H1 (cell line): ENCODE data around the gene LDLRAD3. TPM values are rescaled to one million over a fixed set of nuclear protein-coding genes. Genes with fewer than 3 reads are reported as not detected.

Experiments
- CTCF ChIA-PET: fragments of 300-600 bp; sonication (Branson Sonifier 250); formaldehyde crosslinking; loops from one replicate; lab custom pipeline; 2021; ENCODE audit not compliant: partially characterized antibody; lab: Charles Lee
- POLR2A ChIA-PET: fragments of 300-600 bp; sonication (Branson Sonifier 250); formaldehyde crosslinking; loops from one replicate; lab custom pipeline; 2021; ENCODE audit warnings: inconsistent platforms; ENCODE audit not compliant: partially characterized antibody; lab: Charles Lee
- DNase-seq, 2 experiments: peaks; one replicate each; pipeline versions ENCODE4 v3.0.0 to v3.0.0-alpha.2; 2010 to 2022; ENCODE audit warnings: low spot score in 2 of 2, low read depth in 1 of 2, mixed read lengths in 1 of 2
- FAIRE-seq: peaks from 2 replicates; lab custom pipeline; 2011; peaks lifted over from hg19 to GRCh38; lab: Jason Lieb, UNC
- H2AFZ ChIP-seq: 2 replicates; pipeline ENCODE4 v1.8.1; 2012; ENCODE audit warnings: low read length, inconsistent platforms
- H2AK5ac ChIP-seq: 2 replicates; pipeline ENCODE4 v1.6.1; 2013; ENCODE audit warnings: low read depth, low read length
- H2BK120ac ChIP-seq: replicated peaks from 2 replicates; pipeline ENCODE3; 2013; ENCODE audit warnings: low read depth, low read length, inconsistent platforms
- H2BK12ac ChIP-seq: 2 replicates; pipeline ENCODE4 v1.6.1; 2013; ENCODE audit warnings: low read depth, low read length
- H2BK15ac ChIP-seq: 2 replicates; pipeline ENCODE4 v1.6.1; 2013; ENCODE audit warnings: low read length
- H2BK20ac ChIP-seq: 2 replicates; pipeline ENCODE4 v1.6.1; 2013; ENCODE audit warnings: low read length
- H2BK5ac ChIP-seq: 2 replicates; pipeline ENCODE4 v1.6.1; 2013; ENCODE audit warnings: low read depth, low read length
- H3K14ac ChIP-seq: 2 replicates; pipeline ENCODE4 v1.6.1; 2013; ENCODE audit warnings: inconsistent platforms; ENCODE audit not compliant: insufficient read length
- H3K18ac ChIP-seq: 2 replicates; pipeline ENCODE4 v1.6.1; 2013; ENCODE audit warnings: low read length; ENCODE audit errors: extremely low read depth
- H3K23ac ChIP-seq: 2 replicates; pipeline ENCODE4 v1.6.1; 2013; ENCODE audit warnings: inconsistent platforms; ENCODE audit not compliant: insufficient read length
- H3K23me2 ChIP-seq: 2 replicates; pipeline ENCODE4 v1.6.1; 2013; ENCODE audit warnings: low read depth, low read length
- H3K27ac ChIP-seq: 2 replicates; pipeline ENCODE4 v1.6.1; 2011; ENCODE audit warnings: low read depth, low read length, inconsistent platforms
- H3K27me3 ChIP-seq, 4 experiments: replicated peaks in 1 of 4; 1 replicate in 1 of 4; 2 replicates in 3 of 4; pipeline versions ENCODE4 v1.6.1 to v1.8.1; 2011 to 2013; ENCODE audit warnings: low read length in 3 of 4, mild to moderate bottlenecking in 3 of 4, inconsistent platforms in 2 of 4, mixed read lengths in 2 of 4, moderate library complexity in 1 of 4; ENCODE audit not compliant: control insufficient read depth in 3 of 4, insufficient read depth in 3 of 4; ENCODE audit errors: extremely low read depth in 1 of 4
- H3K36me3 ChIP-seq, 4 experiments: 2 replicates each; pipeline versions ENCODE4 v1.6.1 to v1.8.1; 2011 to 2013; ENCODE audit warnings: mild to moderate bottlenecking in 4 of 4, low read length in 3 of 4, moderate library complexity in 2 of 4, control low read depth in 1 of 4, inconsistent platforms in 1 of 4; ENCODE audit not compliant: insufficient read depth in 4 of 4, control insufficient read depth in 2 of 4
- H3K4ac ChIP-seq: replicated peaks from 2 replicates; pipeline ENCODE3; 2013; ENCODE audit warnings: low read length, low read depth, mixed read lengths, inconsistent platforms; ENCODE audit not compliant: insufficient read length
- H3K4me1 ChIP-seq, 4 experiments: replicated peaks in 1 of 4; 1 replicate in 1 of 4; 2 replicates in 3 of 4; pipeline versions ENCODE4 v1.6.1 to v1.8.1; 2011 to 2013; ENCODE audit warnings: low read length in 3 of 4, inconsistent platforms in 2 of 4, mixed read lengths in 1 of 4; ENCODE audit not compliant: insufficient read depth in 4 of 4, control insufficient read depth in 3 of 4
- H3K4me2 ChIP-seq, 2 experiments: 2 replicates each; pipeline versions ENCODE4 v1.6.1 to v1.8.1; 2011 to 2013; ENCODE audit warnings: low read depth in 2 of 2, low read length in 2 of 2, control low read depth in 1 of 2, inconsistent platforms in 1 of 2, mild to moderate bottlenecking in 1 of 2; ENCODE audit not compliant: insufficient read depth in 1 of 2
- H3K4me3 ChIP-seq, 4 experiments: fragments of 200-600, 300-600 bp in 1 of 4; sonication (generic), shearing (Covaris generic), sonication (Bioruptor Twin) in 1 of 4; 2 replicates each; pipeline versions ENCODE4 v1.5.1 to v1.8.1; 2011 to 2016; ENCODE audit warnings: low read length in 4 of 4, low read depth in 3 of 4, control low read depth in 2 of 4, inconsistent platforms in 2 of 4, mild to moderate bottlenecking in 2 of 4, mixed read lengths in 1 of 4, moderate library complexity in 1 of 4; ENCODE audit not compliant: insufficient read depth in 2 of 4; ENCODE audit errors: extremely low read depth in 1 of 4
- H3K56ac ChIP-seq: replicated peaks from 2 replicates; pipeline ENCODE3; 2013; ENCODE audit warnings: low read depth, mild to moderate bottlenecking, mixed read lengths, low read length, inconsistent platforms; ENCODE audit not compliant: insufficient read length
- H3K79me1 ChIP-seq: 2 replicates; pipeline ENCODE4 v1.6.1; 2013; ENCODE audit warnings: low read depth, low read length, control low read depth
- H3K79me2 ChIP-seq, 2 experiments: 2 replicates each; pipeline versions ENCODE4 v1.6.1 to v1.8.1; 2012 to 2013; ENCODE audit warnings: low read length in 2 of 2, mild to moderate bottlenecking in 2 of 2, inconsistent platforms in 1 of 2; ENCODE audit not compliant: insufficient read depth in 2 of 2, control insufficient read depth in 1 of 2
- H3K9ac ChIP-seq, 4 experiments: replicated peaks in 1 of 4; 1 replicate in 1 of 4; 2 replicates in 3 of 4; pipeline versions ENCODE4 v1.6.1 to v1.8.1; 2011 to 2013; ENCODE audit warnings: low read depth in 3 of 4, low read length in 3 of 4, control low read depth in 2 of 4, mild to moderate bottlenecking in 2 of 4, moderate library complexity in 2 of 4, inconsistent platforms in 1 of 4; ENCODE audit errors: extremely low read depth in 1 of 4
- H3K9me3 ChIP-seq, 2 experiments: 2 replicates each; pipeline versions ENCODE4 v1.6.1 to v1.8.1; 2012 to 2013; ENCODE audit warnings: mild to moderate bottlenecking in 2 of 2, moderate library complexity in 2 of 2, control low read depth in 1 of 2, inconsistent platforms in 1 of 2, low read depth in 1 of 2, low read length in 1 of 2, mixed read lengths in 1 of 2; ENCODE audit not compliant: insufficient read depth in 2 of 2
- H4K20me1 ChIP-seq, 2 experiments: replicated peaks in 1 of 2; 2 replicates each; pipeline versions ENCODE3 to v1.8.1; 2011 to 2013; ENCODE audit warnings: inconsistent platforms in 2 of 2, low read length in 2 of 2, mild to moderate bottlenecking in 1 of 2; ENCODE audit not compliant: insufficient read depth in 2 of 2, control insufficient read depth in 1 of 2
- H4K5ac ChIP-seq: 2 replicates; pipeline ENCODE4 v1.6.1; 2013; ENCODE audit warnings: low read length, low read depth, mixed read lengths, inconsistent platforms; ENCODE audit not compliant: insufficient read length
- H4K8ac ChIP-seq: 2 replicates; pipeline ENCODE4 v1.8.0; 2013; ENCODE audit warnings: mild to moderate bottlenecking, moderate library complexity, low read length, inconsistent platforms; ENCODE audit not compliant: insufficient read depth; ENCODE audit errors: extremely low read depth
- H4K91ac ChIP-seq: replicated peaks from 2 replicates; pipeline ENCODE3; 2013; ENCODE audit warnings: low read length, mixed read lengths, inconsistent platforms; ENCODE audit not compliant: insufficient read length
- CBX8 ChIP-seq: fragments of 300-800, 300-1000 bp; sonication (generic); IDR thresholded peaks from 2 replicates; pipeline ENCODE4 v1.7.1; 2016; ENCODE audit warnings: low read depth, low read length, borderline replicate concordance
- JUN ChIP-seq: IDR thresholded peaks from 2 replicates; pipeline ENCODE4 v1.6.1; 2011; ENCODE audit warnings: low read depth, mild to moderate bottlenecking, improper control_type of control experiment, low read length
- KDM1A ChIP-seq: fragments of 200-600, 300-600 bp; sonication (generic); IDR thresholded peaks from 2 replicates; pipeline ENCODE4 v1.7.1; 2016; ENCODE audit warnings: mild to moderate bottlenecking, low read length, borderline replicate concordance
- POLR2AphosphoS5 ChIP-seq: IDR thresholded peaks from 2 replicates; pipeline ENCODE4 v1.6.1; 2011; ENCODE audit warnings: low read depth, low read length
- RBBP5 ChIP-seq: IDR thresholded peaks from 2 replicates; pipeline ENCODE4 v1.7.1; 2012; ENCODE audit warnings: low read depth, mild to moderate bottlenecking, inconsistent platforms, low read length, moderate library complexity, borderline replicate concordance
- RFX5 ChIP-seq: IDR thresholded peaks from 2 replicates; pipeline ENCODE4 v1.6.1; 2011; ENCODE audit warnings: low read depth, low read length, improper control_type of control experiment, borderline replicate concordance
- SIRT6 ChIP-seq: IDR thresholded peaks from one replicate; pipeline ENCODE4 v1.7.1; 2012; ENCODE audit warnings: low read length, inconsistent platforms
- YY1 ChIP-seq: IDR thresholded peaks from 2 replicates; pipeline ENCODE4 v1.6.1; 2011; ENCODE audit warnings: low read depth, mild to moderate bottlenecking, low read length
- ZNF274 ChIP-seq: IDR thresholded peaks from 2 replicates; pipeline ENCODE4 v1.7.0; 2012; ENCODE audit warnings: low read length, borderline replicate concordance; ENCODE audit errors: extremely low read depth
- WGBS, 2 experiments: shearing (Covaris generic) in 1 of 2; methylation state at CpG; one replicate each; pipeline versions ENCODE4 v1.1.6 to v1.1.7; 2013 to 2015; ENCODE audit warnings: low lambda C conversion rate in 2 of 2, mixed read lengths in 2 of 2, inconsistent platforms in 1 of 2, low coverage in 1 of 2, missing lambda C conversion rate in 1 of 2; ENCODE audit not compliant: insufficient replicate concordance in 2 of 2, insufficient coverage in 1 of 2, insufficient read length in 1 of 2; ENCODE audit errors: extremely low coverage in 1 of 2, missing lambda C conversion rate in 1 of 2; 5-methylcytosine and 5-hydroxymethylcytosine counted together
- polyA plus RNA-seq, 7 experiments: library from polyadenylated mRNA; depleted of rRNA in 3 of 7; stranded (reverse) in 5 of 7; unstranded in 2 of 7; fragments of >200 nt in 5 of 7; fragments of 200-250 nt in 2 of 7; gene quantifications; 1 replicate in 5 of 7; 2 replicates in 1 of 7; 4 replicates in 1 of 7; pipeline versions ENCODE4 v1.2.1 to v1.2.3, GENCODE V29; 2011 to 2013; ENCODE audit warnings: missing spikeins in 2 of 7, mixed read lengths in 2 of 7
- total RNA-seq: library from RNA; stranded (reverse); fragmentation: NEBNext Ultra II Directional; extraction: Animal tissue kit (Norgen Biotek cat#: 25700); gene quantifications from 2 replicates; pipeline ENCODE4 v1.2.1, GENCODE V29; 2021

The LDLRAD3 gene
- total and polyA plus RNA-seq, 2 of the 8 experiments (the other 6 are each of a cell fraction or from before 2014, with no cell fraction given), result 18.6 to 22.8 TPM

DNA sequence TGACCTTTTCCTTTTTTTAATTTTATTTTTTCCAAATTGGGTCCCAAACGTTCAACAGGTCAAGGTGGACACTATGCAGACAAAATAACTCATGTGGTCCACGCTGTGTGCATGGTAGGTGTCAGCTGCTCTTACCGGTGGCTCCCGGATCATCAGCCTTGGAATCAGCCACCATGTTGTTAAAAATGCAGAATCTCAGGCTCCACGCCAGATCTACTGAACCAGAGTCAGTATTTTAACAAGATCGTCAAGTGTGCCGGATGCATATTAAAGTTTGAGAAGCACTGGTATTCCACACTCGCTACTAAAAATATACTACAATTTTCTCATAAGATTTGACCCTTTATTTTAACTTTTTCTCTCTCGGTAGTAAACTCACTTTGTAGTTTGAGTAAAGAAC, 553 bp upstream of the LDLRAD3 start:
- ChIA-PET POLR2A (interaction anchor here (0.8 to 1.1 kb wide), 5 partner anchors 9 to 59 kb away, joined by 3 to 6 read pairs (median 3); no protein-coding TSS in a partner anchor), CTCF (no interaction called here)
- Histone ChIP-seq H3K79me2 (peaks cover 5 to 40% of the 10 kb centered on the region in 2 experiments; a peak in 2 of 4 replicates), H4K5ac (no peak overlapping the region), H3K23me2 (peaks cover 12% of the 10 kb centered on the region), H2BK5ac (0 out of 2 replicates have a peak overlapping the region, but pooled peaks have one; percentile 72), H3K56ac (peak overlapping the region; percentile 23), H2BK120ac (no peak overlapping the region), H3K18ac (no peak overlapping the region; the same call in 1 of the 2 replicates), H4K91ac (no peak overlapping the region), H2BK12ac (no peak overlapping the region; the same call in 1 of the 2 replicates), H3K27ac (no peak overlapping the region), H3K79me1 (peaks cover 14% of the 10 kb centered on the region), H3K4me2 (peak overlapping the region; percentile 76 to 98), H3K4ac (no peak overlapping the region), H3K14ac (no peak overlapping the region), H2BK15ac (peak overlapping the region; percentile 93; the same call in 1 of the 2 replicates), H2AFZ (peak overlapping the region; percentile 9; the same call in 1 of the 2 replicates), H3K9ac (peak overlapping the region in 3 of 4 experiments; percentile 39 to 75 (median 72); a peak in 6 of 7 replicates), H4K20me1 (peaks cover 10 to 22% of the 10 kb centered on the region in 2 experiments), H3K27me3 (peaks cover 0 to 5% (median 2%) of the 10 kb centered on the region in 4 experiments; a peak in 4 of 7 replicates), H4K8ac (peak overlapping the region; percentile 89; the same call in 1 of the 2 replicates), H3K9me3 (no peaks in the 10 kb centered on the region)
- DNase-seq (no peak), FAIRE-seq (no peak)
- 35% methylated on average over 9 of the region's 9 CpGs; no CpG with 5 or more reads in 1 of the 2 experiments for WGBS, 2 experiments
- no peak for TF ChIP-seq CBX8
- no peak for TF ChIP-seq RBBP5
- peak; percentile 65; the same call in 1 of the 2 replicates for TF ChIP-seq YY1
- TF ChIP-seq POLR2AphosphoS5, result no peak
- no peak for TF ChIP-seq KDM1A
- no peak for TF ChIP-seq RFX5
- TF ChIP-seq SIRT6, result no peak
- no peak for TF ChIP-seq ZNF274
- TF ChIP-seq JUN, result no peak
- TF ChIP-seq, all 59 proteins: peak for 1
- H3K23ac ChIP-seq, result no peak overlapping the region
- no peak overlapping the region for H2BK20ac ChIP-seq
- H2AK5ac ChIP-seq, result no peak overlapping the region
- H3K4me1 ChIP-seq, result peaks cover 7 to 25% (median 14%) of the 10 kb centered on the region in 4 experiments; a peak in 6 of 7 replicates
- peak overlapping the region; percentile 34 to 85 (median 56); a peak in 7 of 8 replicates for H3K4me3 ChIP-seq
- no peaks in the 10 kb centered on the region for H3K36me3 ChIP-seq
